GM19099 (cell line): ENCODE results near the gene TNFRSF19.

Experiments used
- POLR2A ChIP-seq: IDR thresholded peaks from 3 replicates; pipeline ENCODE4 v1.6.1; 2011; ENCODE audit warnings: low read depth; ENCODE audit not compliant: insufficient read length; ENCODE audit errors: extremely low read depth

The TNFRSF19 gene

GRCh38 chr13:23716401-23716800 lies 146.2 kb downstream of the TNFRSF19 start:
- TF ChIP-seq POLR2A, result no peak

GRCh38 chr13:23718996-23719395 lies 148.8 kb downstream of the TNFRSF19 start:
- TF ChIP-seq POLR2A, result no peak

GRCh38 chr13:23722726-23723453 lies 152.7 kb downstream of the TNFRSF19 start:
- no peak for TF ChIP-seq POLR2A

DNA sequence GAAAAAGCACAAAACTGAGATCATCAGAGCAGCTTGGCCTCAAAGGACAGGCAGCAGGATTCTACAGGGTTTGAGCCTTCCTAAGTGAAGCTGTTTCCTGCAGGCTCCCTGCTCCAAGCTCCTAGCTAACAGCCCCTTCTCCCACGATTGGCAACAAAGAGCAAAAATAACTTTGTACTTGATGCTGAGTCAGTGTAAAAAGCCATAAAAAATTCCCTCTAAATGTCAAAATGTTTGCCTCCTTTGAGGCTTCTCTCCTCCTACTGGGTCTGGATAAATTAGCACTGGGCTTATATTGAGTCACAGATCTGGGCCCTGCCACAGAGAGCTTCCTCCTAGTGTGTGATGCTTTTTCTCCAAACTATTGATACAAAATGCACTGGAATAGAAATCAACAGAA lies 153.3 kb downstream of the TNFRSF19 start:
- TF ChIP-seq POLR2A, result no peak

DNA sequence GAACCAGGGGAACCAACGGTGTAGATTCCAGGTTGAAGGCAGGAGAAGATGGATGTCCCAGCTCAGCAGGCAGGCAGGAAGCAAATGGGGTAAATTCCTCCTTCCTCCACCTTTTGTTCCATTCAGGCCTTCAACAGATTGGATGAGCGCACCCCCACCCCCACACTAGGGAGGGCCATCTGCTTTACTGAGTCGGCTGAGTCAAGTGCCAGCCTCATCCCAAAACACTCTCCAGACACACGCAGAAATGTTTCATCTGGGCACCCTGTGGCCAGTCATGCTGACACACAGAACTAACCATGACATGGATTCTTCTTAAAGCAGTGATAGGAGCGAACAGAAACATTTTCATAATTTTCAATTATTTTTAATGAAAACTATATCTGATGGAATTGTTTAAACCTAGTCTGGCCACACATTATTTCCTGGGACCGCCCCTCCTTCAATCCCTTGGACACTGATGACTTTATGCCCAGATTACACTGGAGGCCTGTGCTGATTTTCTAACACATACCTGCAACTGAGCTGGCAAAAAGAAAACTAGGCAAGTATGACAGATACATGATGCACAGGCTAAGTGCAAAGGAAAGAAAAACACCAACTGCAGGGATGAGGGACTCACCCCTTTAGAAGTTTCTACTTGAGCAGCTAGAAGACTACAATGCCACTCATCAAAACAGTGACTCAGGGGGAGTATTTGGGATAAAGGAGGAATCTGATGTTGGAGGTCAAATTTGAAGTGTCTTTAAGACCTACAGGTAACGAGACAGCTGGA lies 154.2 kb downstream of the TNFRSF19 start:
- TF ChIP-seq POLR2A, result no peak
